NCI-H82 treated with DMSO at 0.1 percent for 48 hours (cell line): ENCODE data around the gene BRF1.

Source experiments
- DNase-seq: peaks from one replicate; lab custom pipeline; 2025; ENCODE audit not compliant: unreplicated experiment; lab: John Stamatoyannopoulos, UW

Gene BRF1

GRCh38 chr14:105179191-105179590 is 121.6 kb downstream of the BRF1 start:
- no peak for DNase-seq

GRCh38 chr14:105178868-105179140 is 122.0 kb downstream of the BRF1 start:
- DNase-seq: no peak

- DNase-seq: no peak
These were observed 122.5 kb downstream of the BRF1 start for GRCh38 chr14:105178069-105178867.

GRCh38 chr14:105177082-105177481 is 123.7 kb downstream of the BRF1 start:
- DNase-seq: no peak

- no peak for DNase-seq
These were observed 124.3 kb downstream of the BRF1 start for GRCh38 chr14:105176513-105176912.

GRCh38 chr14:105173901-105174894 is 126.6 kb downstream of the BRF1 start:
- no peak for DNase-seq

GRCh38 chr14:105173145-105173544 is 127.7 kb downstream of the BRF1 start:
- no peak for DNase-seq

GRCh38 chr14:105172476-105172875 is 128.3 kb downstream of the BRF1 start:
- DNase-seq: no peak

GRCh38 chr14:105171004-105171673 is 129.7 kb downstream of the BRF1 start:
- no peak for DNase-seq

- no peak for DNase-seq
These were observed 130.8 kb downstream of the BRF1 start for GRCh38 chr14:105169776-105170655.

- DNase-seq: no peak
These were observed 131.8 kb downstream of the BRF1 start for GRCh38 chr14:105168979-105169507.

- DNase-seq: no peak
These were observed 132.3 kb downstream of the BRF1 start, which contains the start of gene JAG2 for GRCh38 chr14:105168496-105168978. JAG2 (minus strand) TSS chr14:105168776; CDS start chr14:105168420, 356 bp downstream.

GRCh38 chr14:105168093-105168420 is 132.7 kb downstream of the BRF1 start:
- no peak for DNase-seq

GRCh38 chr14:105167303-105168092 is 133.3 kb downstream of the BRF1 start:
- no peak for DNase-seq

- no peak for DNase-seq
These were observed 134.1 kb downstream of the BRF1 start for GRCh38 chr14:105166571-105167302.

- DNase-seq: no peak
These were observed 134.9 kb downstream of the BRF1 start for GRCh38 chr14:105165761-105166485.

GRCh38 chr14:105165134-105165704 is 135.6 kb downstream of the BRF1 start:
- no peak for DNase-seq
